Measurements from ENCODE around the gene LRFN5.
"Not testable (repeated sequence)": the region's sequence is repeated elsewhere in the genome, so short reads cannot be mapped to it uniquely, and the experiment has no call there.

LRFN5 gene

GRCh38 chr14:41636492-41637392 is 30.1 kb downstream of the LRFN5 start:
- DNase-seq = no peak

DNA sequence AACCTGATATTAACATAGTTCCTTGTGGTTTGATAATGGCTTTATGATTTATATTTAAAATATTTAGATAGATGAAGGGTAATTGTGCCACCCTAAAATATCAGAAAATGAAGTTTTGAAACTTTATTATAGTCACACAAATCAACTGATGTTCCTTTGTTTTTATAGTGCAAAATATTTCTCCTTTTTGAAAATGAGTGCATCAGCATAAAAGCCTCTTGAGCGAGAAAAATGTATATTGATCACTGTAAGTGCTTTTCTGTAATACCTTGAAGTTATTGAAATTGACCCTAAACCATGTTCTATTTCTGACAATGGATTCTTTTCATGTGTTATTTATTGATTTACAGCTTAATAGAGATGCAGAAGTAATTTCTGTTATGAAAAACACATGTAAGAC is 35.0 kb downstream of the LRFN5 start:
- no peak for DNase-seq

DNA sequence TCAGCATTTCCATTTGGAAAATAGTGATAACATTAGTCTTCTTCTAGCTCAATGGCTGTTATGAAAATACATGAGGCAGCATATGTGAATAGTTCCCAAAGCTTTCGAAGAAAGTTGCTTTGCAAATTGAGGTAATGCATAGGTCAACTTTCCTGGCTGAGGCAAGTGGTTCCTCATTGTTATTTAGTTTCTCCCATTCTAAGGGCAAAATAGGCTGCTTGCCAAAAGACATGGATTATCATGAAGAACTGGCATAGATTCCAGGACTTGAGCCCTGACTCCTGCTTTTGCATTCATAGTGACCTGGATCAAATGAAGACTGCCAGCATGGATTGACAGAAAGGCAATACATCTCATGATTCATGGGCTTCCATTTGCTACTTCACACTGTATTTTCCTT is 35.7 kb downstream of the LRFN5 start:
- no peak for DNase-seq

GRCh38 chr14:41642789-41643188 is 36.1 kb downstream of the LRFN5 start:
- no peak for DNase-seq

GRCh38 chr14:41644606-41645005 is 37.9 kb downstream of the LRFN5 start:
- DNase-seq = no peak

GRCh38 chr14:41650802-41651201 is 44.1 kb downstream of the LRFN5 start:
- DNase-seq = no peak

DNA sequence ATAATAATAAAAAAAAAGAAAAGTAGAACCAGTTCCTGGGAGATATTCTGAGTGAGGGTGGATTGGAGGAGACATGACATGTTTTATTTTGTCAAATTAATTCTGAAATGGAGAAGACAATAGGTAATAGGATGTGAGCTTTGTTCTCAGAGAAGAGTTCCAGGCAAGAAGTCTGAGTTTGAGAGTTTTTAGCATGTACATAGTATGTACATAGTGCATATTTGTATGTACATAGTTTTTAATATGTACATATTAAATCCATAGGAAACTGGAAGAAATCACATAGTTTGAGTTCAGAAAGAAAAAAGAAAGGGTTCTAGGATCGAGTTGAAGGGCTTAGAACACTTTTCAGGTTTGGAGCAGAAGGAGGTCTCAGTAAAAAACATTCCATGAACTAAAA is 47.5 kb downstream of the LRFN5 start:
- DNase-seq = no peak

- no peak for DNase-seq
These were observed 56.2 kb downstream of the LRFN5 start for GRCh38 chr14:41662780-41663472.

- no peak for DNase-seq
These were observed 56.8 kb downstream of the LRFN5 start for GRCh38 chr14:41663473-41663850.

DNA sequence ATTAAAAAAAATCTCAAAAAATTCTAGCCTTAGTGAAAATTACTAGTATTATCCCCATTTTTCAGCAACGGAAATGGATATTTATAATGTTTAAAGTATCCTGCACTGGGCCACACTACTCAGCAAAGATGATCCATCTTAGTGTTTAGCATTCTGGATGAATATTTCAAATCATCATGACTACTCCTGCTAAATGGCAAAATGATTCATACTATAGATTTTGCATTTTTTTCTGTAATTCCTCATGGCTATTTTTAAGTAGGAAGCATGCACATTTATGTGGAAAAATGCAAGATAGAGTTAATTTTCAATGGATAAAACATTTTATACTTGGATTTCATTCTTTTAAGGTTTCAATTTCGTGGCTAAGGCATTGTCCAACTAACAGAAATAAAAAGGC is 59.6 kb downstream of the LRFN5 start:
- no peak for DNase-seq

GRCh38 chr14:41668356-41668755 is 61.7 kb downstream of the LRFN5 start:
- no peak for DNase-seq

- DNase-seq = not testable (repeated sequence)
These were observed 66.9 kb downstream of the LRFN5 start for GRCh38 chr14:41673601-41674000.

GRCh38 chr14:41674511-41674971 is 67.9 kb downstream of the LRFN5 start:
- DNase-seq = not testable (repeated sequence)

DNA sequence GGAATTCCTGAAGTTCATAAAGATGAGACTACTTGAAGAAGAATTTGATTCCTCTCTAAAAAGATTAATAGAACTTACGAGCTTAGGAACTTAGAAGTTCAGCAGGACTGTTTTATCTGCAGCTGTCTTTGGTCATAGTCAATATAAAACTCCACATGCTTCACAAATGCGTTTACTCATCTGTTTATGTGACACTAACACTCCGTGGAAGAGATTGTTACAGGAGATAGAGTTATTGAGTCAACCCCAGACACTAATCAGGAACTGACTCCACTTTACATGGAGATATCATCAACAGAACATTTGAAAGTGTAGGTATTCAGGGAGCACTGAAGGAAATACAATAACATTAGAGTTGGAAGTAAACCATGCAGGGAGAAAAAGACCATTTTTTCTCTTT is 92.8 kb downstream of the LRFN5 start:
- DNase-seq = no peak

DNA sequence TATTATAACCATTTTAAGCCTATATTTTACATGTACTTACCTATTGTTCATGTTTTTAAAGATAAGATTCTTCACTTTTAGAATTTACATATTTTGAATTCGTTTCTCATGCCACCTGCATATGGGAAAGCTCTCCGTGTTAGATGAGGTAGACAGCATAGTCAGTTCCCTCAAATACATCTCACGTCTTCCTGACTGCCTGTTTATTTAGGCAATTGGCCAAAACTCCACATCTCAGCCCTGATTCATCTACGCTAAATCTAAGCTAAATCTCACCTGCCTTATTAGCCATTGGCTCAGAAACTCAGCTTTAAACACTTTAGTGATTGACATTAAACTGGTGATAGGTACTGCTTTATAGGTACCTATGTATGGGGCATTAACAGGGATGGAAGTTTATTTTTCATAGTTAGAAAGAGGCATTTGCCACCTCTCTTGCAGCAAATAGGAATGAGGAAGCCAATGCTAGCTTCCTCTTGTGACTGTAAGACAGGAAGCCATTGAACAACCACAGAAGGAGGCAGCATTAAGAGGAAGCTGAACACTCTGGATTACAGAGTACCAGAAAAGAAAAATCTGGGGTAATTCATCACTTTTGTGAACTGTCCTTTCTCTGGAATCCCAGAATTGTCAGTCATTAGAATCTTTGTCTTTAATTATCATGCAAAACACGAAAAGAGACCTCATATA is 111.9 kb downstream of the LRFN5 start:
- no peak for DNase-seq

DNA sequence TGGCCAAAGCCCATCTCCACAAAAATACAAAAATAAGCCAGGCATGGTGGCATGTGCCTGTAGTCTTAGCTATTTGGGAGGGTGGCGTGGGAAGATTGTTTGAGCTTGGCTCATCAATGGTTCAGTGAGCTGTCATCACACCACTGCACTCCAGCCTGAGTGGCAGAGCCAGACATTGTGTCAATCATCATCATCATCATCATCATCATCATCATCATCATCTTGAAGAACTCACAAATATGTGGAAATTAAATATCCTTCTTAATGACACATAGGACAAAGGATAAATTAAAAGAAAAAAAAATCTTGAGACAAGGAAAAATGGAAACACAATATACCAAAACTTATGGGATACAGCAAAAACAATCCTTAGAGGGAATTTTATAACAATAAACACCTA is 132.5 kb downstream of the LRFN5 start:
- no peak for DNase-seq

DNA sequence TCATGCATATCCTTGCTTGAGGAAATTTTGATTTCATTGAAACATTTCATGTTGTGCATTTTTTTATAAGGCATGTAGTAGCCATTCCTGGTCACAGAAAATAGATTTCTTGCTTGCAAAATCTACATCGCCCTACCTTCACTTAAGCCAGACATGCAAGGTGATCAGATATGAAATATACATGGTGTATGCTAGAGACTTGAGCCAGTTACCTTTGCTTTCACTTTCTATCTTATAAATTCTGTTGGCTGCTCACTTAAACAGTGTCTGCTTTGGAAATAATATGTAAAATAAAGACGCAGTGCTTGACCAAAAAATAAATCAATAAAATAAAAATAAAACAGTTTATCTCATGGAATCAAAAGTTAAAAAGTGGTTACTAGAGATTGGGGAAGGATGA is 136.5 kb downstream of the LRFN5 start:
- DNase-seq = no peak

DNA sequence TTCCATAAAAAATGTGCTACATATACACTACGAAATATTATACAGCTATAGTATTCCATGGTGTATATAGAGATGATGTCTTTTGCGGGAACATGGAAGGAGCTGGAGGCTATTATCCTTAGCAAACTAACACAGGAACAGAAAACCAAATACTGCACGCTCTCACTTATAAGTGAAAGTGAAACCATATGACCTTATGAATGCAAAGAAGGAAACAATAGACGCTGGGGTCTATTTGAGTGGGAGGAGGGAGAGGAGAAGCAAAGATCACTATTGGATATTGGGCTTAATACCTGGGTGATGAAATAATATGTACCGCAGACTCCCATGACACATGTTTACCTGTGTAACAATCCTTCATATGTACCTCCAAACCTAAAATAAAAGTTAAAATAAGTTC is 142.8 kb downstream of the LRFN5 start:
- no peak for DNase-seq

DNA sequence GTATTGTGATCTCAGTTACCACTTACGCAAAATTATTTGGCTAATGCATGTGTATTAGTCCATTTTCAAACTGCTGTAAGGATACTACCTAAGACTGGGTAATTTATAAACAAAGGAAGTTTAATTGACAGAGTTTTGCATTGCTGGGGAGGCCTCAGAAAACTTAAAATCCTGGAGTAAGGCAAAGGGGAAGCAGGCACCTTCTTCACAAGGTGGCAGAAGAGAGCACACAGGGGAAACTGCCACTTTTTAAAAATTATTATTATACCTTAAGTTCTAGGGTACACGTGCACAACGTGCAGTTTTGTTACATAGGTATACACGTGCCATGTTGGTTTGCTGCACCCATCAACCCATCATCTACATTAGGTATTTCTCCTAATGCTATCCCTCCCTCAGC is 143.9 kb downstream of the LRFN5 start:
- not testable (repeated sequence) for DNase-seq

GRCh38 chr14:41758011-41758665 is 151.5 kb downstream of the LRFN5 start:
- no peak for DNase-seq

DNA sequence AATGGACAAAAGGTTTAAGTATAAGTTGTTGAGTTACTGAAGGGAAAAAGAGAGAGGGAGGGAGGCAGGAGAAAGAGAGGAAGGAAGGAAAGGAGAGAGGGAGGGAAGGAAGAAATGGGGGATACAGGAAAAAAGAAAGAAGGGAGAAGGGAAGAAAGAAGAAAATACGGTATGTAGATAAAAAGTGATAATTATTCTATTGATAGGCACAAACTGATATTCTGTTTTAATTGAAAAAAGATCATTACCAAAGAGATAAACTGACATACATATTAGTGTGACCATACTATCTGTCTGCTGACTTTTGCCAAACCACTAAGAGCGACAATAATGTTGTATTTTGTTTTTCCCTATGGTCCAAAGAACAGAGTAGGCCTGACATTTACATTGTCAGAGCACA is 154.5 kb downstream of the LRFN5 start:
- no peak for DNase-seq

DNA sequence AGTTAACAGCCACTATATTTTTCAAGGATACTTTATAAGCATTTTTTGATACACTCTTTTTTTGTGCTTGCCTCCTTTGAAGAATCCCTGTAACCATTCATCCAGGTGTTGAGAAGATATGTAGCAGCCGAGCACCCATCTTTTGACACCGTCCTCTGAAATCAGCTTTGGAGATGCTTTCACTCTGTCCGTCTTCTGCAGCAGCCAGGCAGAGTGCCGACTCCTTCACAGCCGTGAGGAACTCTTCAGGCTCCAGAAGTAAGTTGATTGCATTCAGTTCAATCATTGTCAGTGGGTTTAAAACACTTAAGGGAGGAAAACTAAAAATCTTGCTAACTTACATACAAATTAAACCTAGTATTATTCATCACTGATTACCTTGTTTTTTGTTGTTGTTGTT is 160.1 kb downstream of the LRFN5 start:
- DNase-seq = no peak
